Pancreas (tissue), 10 donors: ENCODE data around the gene DCTN4. TPM values are rescaled to one million over a fixed set of nuclear protein-coding genes. Genes with fewer than 3 reads are reported as not detected.

Experiments
- ATAC-seq, 4 donors: fragments of 200-7000 bp; cut with Tn5 transposase; one replicate each; pipeline versions ENCODE4 v1.8.0 to v1.9.1; 2020; ENCODE audit warnings: mild to moderate bottlenecking in 4 of 4, moderate library complexity in 4 of 4
- DNase-seq, 6 donors: peaks; one replicate each; pipeline ENCODE4 v3.0.0-alpha.2; 2020
- FAIRE-seq: peaks from 2 replicates; lab custom pipeline; 2012; peaks lifted over from hg19 to GRCh38; lab: Jason Lieb, UNC
- H3K27ac ChIP-seq, 4 donors: fragments of 200-600 bp; sonication (generic); 1 replicate in 3 of 4; 2 replicates in 1 of 4; pipeline versions ENCODE4 v1.5.0 to v1.8.0; 2020
- H3K27me3 ChIP-seq, 4 donors: fragments of 200-600 bp; one replicate each; pipeline ENCODE4 v1.8.0; 2021
- H3K36me3 ChIP-seq, 3 donors: fragments of 200-600 bp; sonication (generic) in 1 of 3; one replicate each; pipeline versions ENCODE4 v1.5.0 to v1.8.0; 2020 to 2021
- H3K4me1 ChIP-seq, 3 donors: fragments of 200-600 bp; one replicate each; pipeline ENCODE4 v1.8.0; 2021
- H3K4me3 ChIP-seq, 4 donors: fragments of 200-600 bp; sonication (generic) in 2 of 4; one replicate each; pipeline versions ENCODE4 v1.5.0 to v1.8.0; 2020 to 2021
- H3K9me3 ChIP-seq, 4 donors: fragments of 200-600 bp; one replicate each; pipeline ENCODE4 v1.8.0; 2021
- WGBS, 2 donors: extraction: QIAGEN DNeasy Blood & Tissue Kit; methylation state at CpG; one replicate each; pipeline ENCODE4 v1.1.7; 2013; 5-methylcytosine and 5-hydroxymethylcytosine counted together
- intact Hi-C, 3 donors: fragments of 100-400 bp; cut with DNase I; formaldehyde crosslinking; loops; one replicate each; pipeline versions ENCODE4 v1.11.1 to v1.14.2; 2022
- polyA plus RNA-seq, 2 donors: library from polyadenylated mRNA; stranded (reverse); fragments of 200-250 nt; gene quantifications; one replicate each; pipeline ENCODE4 v1.2.3, GENCODE V29; 2013
- total RNA-seq, 6 donors: library from RNA; stranded (reverse); fragmentation: NEBNext Ultra II Directional in 4 of 6; extraction: Animal tissue kit (Norgen Biotek cat#: 25700) in 4 of 6; gene quantifications; one replicate each; pipeline versions ENCODE4 v1.2.1 to v1.2.4, GENCODE V29; 2021 to 2023
- TF ChIP-seq, protein P1 (sequence below), 4 donors: fragments of 200-600 bp; sonication (generic) in 3 of 4; IDR thresholded peaks; one replicate each; pipeline versions ENCODE4 v1.5.0 to v1.8.0; 2021; ENCODE audit warnings: antibody characterized with exemption in 4 of 4
- donor health status: healthy with polysubstance abuse.
- donor health status: DM: no; HTN: no; CAD: no; lungs with moderate emphysema.
- donor health status: DM: no; HTN: no; CAD: no.
- donor health status: control.
- donor health status: control.
- donor health status: Bipolar disorder and iron deficiency.
- donor health status: DM: yes; HTN: yes; CAD: no.
- donor health status: DM: no; HTN: no; CAD: no.
- donor health status: DM: no; HTN: no; CAD: no.
- donor health status: DM: yes; HTN: yes; CAD: no.

DCTN4 gene
- total and polyA plus RNA-seq, 8 donors: 13.8 to 61.1 (median 45.1) TPM

GRCh38 chr5:150658699-150659265, 100.0 kb downstream of the DCTN4 start:
- Histone ChIP-seq H3K9me3 (no peaks in the 10 kb centered on the region), H3K36me3 (no peaks in the 10 kb centered on the region), H3K4me3 (no peak overlapping the region), H3K27me3 (no peaks in the 10 kb centered on the region), H3K4me1 (no peaks in the 10 kb centered on the region), H3K27ac (no peak overlapping the region)
- ATAC-seq (no peak), DNase-seq (no peak), FAIRE-seq (no peak)
- WGBS, 2 donors: 26 to 31% methylated on average over 3 of the region's 3 CpGs
- intact Hi-C loops: loop anchor here in 2 of 3 donors (5.0 kb wide), 1 partner anchor 96 kb away; no protein-coding TSS in a partner anchor
- TF ChIP-seq, protein P1, sequence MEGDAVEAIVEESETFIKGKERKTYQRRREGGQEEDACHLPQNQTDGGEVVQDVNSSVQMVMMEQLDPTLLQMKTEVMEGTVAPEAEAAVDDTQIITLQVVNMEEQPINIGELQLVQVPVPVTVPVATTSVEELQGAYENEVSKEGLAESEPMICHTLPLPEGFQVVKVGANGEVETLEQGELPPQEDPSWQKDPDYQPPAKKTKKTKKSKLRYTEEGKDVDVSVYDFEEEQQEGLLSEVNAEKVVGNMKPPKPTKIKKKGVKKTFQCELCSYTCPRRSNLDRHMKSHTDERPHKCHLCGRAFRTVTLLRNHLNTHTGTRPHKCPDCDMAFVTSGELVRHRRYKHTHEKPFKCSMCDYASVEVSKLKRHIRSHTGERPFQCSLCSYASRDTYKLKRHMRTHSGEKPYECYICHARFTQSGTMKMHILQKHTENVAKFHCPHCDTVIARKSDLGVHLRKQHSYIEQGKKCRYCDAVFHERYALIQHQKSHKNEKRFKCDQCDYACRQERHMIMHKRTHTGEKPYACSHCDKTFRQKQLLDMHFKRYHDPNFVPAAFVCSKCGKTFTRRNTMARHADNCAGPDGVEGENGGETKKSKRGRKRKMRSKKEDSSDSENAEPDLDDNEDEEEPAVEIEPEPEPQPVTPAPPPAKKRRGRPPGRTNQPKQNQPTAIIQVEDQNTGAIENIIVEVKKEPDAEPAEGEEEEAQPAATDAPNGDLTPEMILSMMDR (IDR thresholded peaks at IDR 0.05): no peak

Other genes with a start within 250 kb of the DCTN4 start
- gene SYNPO, start 118.4 kb downstream of the DCTN4 start, total RNA-seq: 10 to 100 TPM; 23.3 to 68.3 (median 28.4) TPM
- 10 to 100 TPM; 28.8 TPM for gene SYNPO, start 118.4 kb downstream of the DCTN4 start, polyA plus RNA-seq
- under 1 TPM in 5 of 6 donors, not detected in 1; 0.05 to 0.50 (median 0.31) TPM for gene MYOZ3, start 97.8 kb downstream of the DCTN4 start, total RNA-seq
- gene MYOZ3, start 97.8 kb downstream of the DCTN4 start, polyA plus RNA-seq: under 1 TPM; 0.23 to 0.28 TPM
- 10 to 100 TPM; 14.8 to 25.9 (median 18.4) TPM for gene RBM22, start 58.0 kb downstream of the DCTN4 start, total RNA-seq
- 10 to 100 TPM; 21.3 to 32.3 TPM for gene RBM22, start 58.0 kb downstream of the DCTN4 start, polyA plus RNA-seq
- 10 to 100 TPM; 10.3 to 33.1 (median 14.2) TPM for gene SMIM3, start 19.7 kb upstream of the DCTN4 start, total RNA-seq
- gene SMIM3, start 19.7 kb upstream of the DCTN4 start, polyA plus RNA-seq: 10 to 100 TPM in 1 of 2 donors, 1 to 10 TPM in 1; 9.7 to 13.3 TPM
- gene IRGM, start 87.5 kb upstream of the DCTN4 start, total RNA-seq: under 1 TPM in 1 of 6 donors, not detected in 5; 0.09 TPM
- gene IRGM, start 87.5 kb upstream of the DCTN4 start, polyA plus RNA-seq: under 1 TPM in 1 of 2 donors, not detected in 1; 0.07 TPM
- gene ZNF300, start 146.0 kb upstream of the DCTN4 start, total RNA-seq: 1 to 10 TPM; 1.2 to 4.3 (median 2.0) TPM
- 1 to 10 TPM; 6.5 to 8.6 TPM for gene ZNF300, start 146.0 kb upstream of the DCTN4 start, polyA plus RNA-seq